HL-60/S4 treated with phorbol 12-myristate 13-acetate at 8.2 ng/mL for 4 days and 3 days (cell line): ENCODE data around the gene F10.

Source experiments
- in situ Hi-C: fragments of 300-500 bp; cut with MboI; formaldehyde crosslinking; loops from 2 replicates; pipeline ENCODE4 v1.15.0; 2022; ENCODE audit warnings: low sequenced_read_pairs

F10 gene

GRCh38 chr13:113129921-113130750 is 7.5 kb downstream of the F10 start:
- in situ Hi-C loops, result no loop called here

DNA sequence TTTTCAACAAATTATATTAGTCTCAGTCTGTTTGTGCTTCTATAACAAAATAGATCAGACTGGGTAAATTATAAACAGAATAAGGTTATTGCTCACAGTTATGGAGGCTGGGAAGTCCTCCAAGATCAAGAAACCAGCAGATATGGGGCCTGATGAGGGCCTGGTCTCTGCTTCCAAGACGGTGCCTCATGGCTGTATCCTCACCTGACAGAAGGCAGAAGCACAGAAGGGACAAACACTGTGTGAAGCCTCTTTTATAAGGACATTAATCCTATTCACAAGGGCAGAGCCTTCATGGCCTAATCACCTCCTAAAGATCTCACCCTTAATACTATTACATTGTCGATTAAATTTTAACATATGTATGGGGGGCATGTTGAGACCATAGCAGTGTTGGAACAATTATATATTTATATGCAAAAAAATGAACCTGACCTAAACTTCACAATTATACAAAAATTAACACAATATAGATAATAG is 12.7 kb downstream of the F10 start:
- in situ Hi-C loops, result no loop called here

GRCh38 chr13:113137691-113138298 is 15.2 kb downstream of the F10 start:
- in situ Hi-C loops, result no loop called here

- in situ Hi-C loops, result no loop called here
These were observed 16.4 kb downstream of the F10 start for GRCh38 chr13:113138792-113139551.

GRCh38 chr13:113139577-113139976 is 17.0 kb downstream of the F10 start:
- in situ Hi-C loops, result no loop called here

- in situ Hi-C loops, result no loop called here
These were observed 18.3 kb downstream of the F10 start for GRCh38 chr13:113140677-113141600.

DNA sequence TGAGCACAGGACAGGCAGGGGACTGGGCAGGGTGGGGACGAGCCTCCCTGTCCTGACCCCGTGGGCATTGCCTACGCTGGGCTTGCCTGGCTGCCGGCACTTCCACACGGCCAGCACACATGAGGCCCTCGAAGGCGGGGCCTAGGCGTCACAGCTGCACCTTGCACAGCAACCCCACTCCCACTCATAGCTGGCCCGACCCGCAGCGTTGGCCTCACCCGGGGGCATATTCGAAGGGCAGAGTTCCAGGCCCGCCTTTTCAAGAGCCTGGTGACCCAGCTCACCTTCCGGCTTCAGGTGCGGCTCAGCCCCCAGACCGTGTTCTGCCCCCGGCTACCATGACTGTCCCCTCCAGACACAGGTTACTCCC is 19.0 kb downstream of the F10 start:
- in situ Hi-C loops, result no loop called here

- in situ Hi-C loops, result no loop called here
These were observed 20.3 kb downstream of the F10 start for GRCh38 chr13:113142876-113143275.

GRCh38 chr13:113143466-113144254 is 21.1 kb downstream of the F10 start:
- in situ Hi-C loops, result no loop called here

DNA sequence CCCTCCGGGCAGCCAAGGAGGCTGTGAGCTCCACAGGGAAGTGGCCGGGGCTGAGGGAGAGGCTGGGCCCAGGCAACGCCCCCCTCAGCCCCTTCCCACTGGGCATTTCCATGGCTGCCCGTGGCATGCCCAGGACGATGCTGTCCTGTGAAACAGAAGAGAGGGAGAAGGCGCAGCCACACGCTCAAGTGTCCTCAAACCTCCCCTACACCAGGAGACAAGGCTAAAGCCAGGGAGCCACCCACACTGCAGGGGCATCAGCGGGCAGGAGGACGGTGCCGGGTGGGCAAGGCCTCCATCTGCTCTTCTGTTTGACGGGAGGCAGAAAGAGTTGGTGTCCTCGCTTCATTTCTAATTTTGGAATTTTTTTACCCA is 21.6 kb downstream of the F10 start:
- in situ Hi-C loops, result no loop called here

GRCh38 chr13:113145496-113145895 is 22.9 kb downstream of the F10 start:
- in situ Hi-C loops, result no loop called here

DNA sequence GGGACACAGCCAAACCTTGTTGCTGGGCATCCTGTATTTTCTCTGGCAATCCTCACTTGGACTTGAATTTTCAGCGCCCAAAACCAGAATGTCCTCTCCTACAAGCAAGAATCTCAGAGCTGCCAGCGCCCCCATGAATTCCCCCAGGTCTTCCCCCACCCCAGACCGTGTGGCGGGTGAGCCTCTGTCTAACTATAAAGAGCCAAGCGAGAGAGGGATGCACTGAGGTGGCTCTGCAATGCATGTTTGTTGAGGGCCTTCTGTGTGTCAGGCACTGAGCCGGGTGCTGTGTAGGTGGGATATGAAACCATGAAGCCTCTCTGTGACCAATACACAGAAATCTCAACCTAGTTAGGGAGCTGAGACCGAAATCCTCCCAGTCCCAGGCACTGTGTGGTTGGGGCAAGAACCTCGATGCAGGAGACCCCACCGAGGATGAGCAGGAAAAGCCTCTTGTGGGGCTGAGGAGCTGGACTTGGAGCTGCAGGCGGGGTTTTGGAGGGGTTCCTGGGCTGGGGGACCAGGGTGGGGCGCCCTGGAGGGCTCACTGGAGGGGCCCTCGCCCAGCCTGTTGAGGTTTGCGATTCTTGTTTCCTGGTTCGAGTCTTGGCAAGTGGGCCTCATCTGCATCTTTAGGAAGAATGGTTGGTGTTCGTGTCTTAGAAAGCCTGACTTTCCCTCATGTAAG is 23.5 kb downstream of the F10 start:
- in situ Hi-C loops, result no loop called here

GRCh38 chr13:113146750-113147149 is 24.2 kb downstream of the F10 start:
- in situ Hi-C loops, result no loop called here

DNA sequence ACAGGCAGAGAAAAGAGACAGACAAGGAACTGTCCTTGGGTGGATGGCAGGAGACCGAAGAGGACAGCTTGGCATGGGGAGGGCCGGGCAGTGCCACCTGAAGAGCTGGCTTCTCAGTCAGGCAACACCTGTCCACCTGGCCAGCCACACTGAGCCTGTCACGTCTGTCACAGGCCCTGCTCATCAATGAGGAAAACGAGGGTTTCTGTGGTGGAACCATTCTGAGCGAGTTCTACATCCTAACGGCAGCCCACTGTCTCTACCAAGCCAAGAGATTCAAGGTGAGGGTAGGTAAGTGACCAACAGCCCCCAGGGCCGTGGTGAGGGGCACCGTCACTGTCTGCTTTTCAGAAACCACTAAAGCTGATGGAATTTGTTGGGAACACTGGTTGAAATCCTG is 24.6 kb downstream of the F10 start:
- in situ Hi-C loops, result no loop called here

DNA sequence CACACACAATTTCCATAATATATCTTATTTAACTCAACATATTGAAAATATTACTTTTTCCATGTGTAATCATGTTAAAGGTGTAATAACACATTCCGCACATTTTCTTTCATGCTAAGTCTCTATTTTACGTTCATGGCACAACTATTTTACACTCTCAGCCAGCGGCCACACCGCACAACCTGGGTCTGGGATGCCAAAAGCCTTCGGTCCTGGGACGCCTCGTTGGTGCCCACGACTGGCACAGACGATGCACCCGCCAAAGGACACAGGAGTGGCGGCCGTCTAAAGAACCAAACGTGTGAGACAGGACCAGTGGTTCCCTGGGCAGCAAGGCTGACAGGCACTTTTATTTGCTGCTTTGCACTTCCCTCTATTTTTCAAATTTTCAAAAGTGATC is 25.8 kb downstream of the F10 start:
- in situ Hi-C loops, result no loop called here

GRCh38 chr13:113148940-113149503 is 26.4 kb downstream of the F10 start:
- in situ Hi-C loops, result no loop called here

DNA sequence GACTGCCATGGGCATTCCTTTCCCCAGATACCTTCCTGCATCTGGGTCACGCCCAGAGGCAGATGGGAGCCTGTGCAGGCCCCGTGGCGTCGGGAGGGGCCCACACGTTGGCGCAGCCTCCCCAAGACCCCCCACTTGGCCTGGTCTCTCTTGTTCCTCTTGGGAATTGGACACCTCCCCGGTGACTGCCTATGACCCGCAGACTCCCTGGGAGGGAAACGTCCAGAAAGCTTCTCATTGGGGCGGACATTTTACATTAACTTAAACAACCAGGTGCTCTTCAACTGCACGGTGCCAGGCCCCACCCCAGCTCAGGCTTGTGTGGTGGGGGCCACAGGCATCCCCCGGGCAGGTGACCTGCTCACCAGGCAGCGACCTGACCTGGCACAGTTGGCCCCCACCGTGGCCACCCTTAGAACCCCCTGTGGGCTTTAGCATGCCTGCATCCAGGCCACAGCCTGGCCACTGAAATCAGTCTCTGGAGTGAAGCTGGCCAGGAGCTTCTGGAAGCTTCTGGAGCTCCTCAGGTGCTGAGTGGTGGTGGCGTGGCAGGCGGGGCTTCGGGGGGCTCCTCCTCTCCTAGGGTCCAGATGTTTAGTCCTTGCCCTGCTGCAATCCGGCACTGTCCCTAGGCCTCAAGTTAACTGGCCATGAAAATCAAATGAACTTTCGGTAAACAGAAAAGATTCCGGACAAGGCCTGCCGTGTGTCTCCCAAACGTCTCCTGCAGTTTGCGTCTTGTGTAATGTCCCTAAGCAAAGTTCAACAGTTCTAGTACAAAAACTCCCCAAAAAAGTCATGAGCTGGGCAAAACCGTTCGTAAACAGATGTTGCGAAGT is 27.3 kb downstream of the F10 start:
- in situ Hi-C loops, result no loop called here
